NCI-H1694 (cell line): ENCODE data around the gene ZFP62.
"Not testable (repeated sequence)": the region's sequence is repeated elsewhere in the genome, so short reads cannot be mapped to it uniquely, and the experiment has no call there.

Experiments
- DNase-seq: peaks from one replicate; lab custom pipeline; 2025; lab: John Stamatoyannopoulos, UW

The ZFP62 gene

DNA sequence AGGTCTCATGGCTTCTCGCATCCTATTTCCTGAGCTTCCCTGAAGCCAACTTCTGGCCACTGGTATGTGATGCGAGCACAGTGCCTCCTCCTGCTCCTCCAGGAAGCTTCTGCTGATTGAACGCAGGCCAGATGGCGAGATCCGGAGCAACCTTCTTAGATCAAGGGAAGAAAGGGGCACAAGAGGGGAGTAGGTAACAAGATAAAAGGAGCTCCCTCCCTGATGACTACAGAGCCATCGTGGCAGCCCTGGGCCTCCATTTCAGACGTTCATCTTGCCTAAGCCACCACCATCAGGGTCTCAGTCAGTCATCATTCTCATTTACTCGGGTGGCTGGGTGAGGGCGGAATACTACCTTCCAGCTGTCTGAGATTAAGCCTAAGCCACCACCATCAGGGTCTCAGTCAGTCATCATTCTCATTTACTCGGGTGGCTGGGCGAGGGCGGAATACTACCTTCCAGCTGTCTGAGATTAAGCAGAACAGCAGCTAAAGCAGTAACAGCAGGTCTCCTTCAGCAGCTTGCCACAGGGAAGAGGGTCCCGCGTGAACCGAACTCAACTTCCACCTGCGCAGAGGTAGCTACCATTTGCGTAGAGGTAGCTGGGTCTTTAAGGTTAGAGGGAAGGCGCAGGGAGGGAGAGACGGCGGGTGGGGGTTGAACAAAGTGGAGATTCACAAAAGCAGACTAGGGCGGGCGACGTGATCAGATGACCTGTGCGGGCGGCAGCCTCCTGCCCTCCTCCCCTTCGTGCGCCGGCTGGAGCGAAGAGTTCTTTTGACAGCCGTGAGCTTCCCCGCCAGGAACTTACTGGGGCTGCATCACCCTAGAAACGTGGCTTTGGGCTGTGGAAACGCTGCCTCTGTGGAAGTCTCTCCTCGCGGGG is 30.6 kb downstream of the ZFP62 start:
- no peak for DNase-seq

DNA sequence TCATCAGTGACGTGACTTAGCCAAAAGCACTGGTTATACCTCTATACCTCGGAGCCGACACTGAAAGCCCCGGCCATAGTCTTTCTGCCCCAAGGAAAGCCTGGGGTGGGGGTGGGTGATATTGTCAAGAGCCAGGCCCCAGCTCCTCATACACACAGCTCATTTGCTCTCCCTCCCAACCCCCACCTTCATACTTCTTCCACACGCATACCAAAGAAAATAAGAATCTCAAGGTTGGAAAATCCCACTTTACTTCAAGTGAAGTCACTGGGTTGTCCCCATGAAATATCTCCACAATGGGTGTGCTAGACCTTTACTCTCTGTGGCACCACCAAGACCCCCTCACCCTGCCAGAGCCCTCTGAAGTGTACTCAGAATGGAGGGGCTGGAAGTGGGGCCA is 31.4 kb downstream of the ZFP62 start:
- no peak for DNase-seq

DNA sequence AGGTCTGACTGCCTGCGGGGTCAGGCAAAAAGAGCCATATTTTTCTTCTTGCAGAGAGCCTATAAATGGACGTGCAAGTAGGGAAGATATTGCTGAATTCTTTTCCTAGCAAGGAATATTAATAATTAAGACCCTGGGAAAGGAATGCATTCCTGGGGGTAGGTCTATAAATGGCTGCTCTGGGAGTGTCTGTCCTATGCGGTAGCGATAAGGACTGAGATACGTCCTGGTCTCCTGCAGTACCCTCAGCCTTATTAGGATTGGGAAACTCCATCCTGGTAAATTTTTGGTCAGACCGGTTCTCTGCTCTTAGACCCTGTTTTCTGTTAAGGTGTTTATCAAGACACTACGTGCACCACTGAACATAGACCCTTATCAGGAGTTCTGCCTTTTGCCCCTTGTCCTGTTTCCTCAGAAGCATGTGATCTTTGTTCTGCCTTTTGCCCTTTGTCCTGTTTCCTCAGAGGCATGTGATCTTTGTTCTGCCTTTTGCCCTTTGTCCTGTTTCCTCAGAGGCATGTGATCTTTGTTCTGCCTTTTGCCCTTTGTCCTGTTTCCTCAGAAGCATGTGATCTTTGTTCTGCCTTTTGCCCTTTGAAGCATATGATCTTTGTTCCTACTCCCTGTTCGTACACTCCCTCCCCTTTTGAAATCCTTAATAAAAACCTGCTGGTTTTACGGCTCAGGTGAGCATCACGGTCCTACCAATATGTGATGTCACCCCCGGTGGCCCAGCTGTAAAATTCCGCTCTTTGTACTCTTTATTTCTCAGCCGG is 32.1 kb downstream of the ZFP62 start:
- DNase-seq, result not testable (repeated sequence)

DNA sequence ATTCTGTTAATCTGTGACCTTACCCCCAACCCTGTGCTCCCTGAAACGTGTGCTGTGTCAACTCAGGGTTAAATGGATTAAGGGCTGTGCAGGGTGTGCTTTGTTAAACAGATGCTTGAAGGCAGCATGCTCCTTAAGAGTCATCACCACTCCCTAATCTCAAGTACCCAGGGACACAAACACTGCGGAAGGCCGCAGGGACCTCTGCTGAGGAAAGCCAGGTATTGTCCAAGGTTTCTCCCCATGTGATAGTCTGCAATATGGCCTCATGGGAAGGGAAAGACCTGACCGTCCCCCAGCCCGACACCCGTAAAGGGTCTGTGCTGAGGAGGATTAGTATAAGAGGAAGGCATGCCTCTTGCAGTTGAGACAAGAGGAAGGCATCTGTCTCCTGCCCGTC is 33.7 kb downstream of the ZFP62 start:
- DNase-seq, result not testable (repeated sequence)

DNA sequence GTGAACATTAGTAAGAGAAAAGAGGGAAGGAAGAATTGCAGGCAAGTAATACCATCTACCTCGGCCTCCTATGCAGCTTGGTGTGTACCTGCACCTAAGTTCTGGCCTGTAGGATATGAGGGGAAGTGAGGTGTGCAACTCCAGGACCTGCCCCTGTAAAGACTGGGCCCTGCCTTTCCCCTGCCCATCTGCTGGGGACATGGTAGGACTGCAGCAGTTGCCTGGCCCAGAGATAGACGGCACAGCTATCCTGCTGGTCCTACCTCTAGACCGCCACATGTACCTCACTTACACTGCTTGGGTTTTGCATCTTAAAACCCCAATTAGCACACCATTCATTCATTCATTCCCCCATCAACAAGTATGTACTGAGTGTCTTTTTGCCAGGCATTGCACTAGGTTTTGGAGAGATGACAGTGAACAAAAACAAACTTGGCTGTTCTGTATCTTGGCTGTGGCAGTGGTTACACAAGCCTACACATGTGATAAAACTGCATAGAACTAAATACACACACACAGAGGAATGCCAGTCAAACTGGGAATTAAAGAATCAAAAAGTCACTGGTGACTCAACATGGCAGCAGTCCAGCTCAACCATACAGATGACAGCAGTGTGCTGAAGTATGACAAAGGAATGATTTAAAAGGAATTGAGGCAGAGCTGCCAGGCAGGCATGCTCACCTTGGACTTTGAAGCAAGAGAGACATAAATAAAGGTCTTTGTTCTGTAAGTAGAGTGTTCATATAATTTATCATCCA is 35.1 kb downstream of the ZFP62 start:
- no peak for DNase-seq

DNA sequence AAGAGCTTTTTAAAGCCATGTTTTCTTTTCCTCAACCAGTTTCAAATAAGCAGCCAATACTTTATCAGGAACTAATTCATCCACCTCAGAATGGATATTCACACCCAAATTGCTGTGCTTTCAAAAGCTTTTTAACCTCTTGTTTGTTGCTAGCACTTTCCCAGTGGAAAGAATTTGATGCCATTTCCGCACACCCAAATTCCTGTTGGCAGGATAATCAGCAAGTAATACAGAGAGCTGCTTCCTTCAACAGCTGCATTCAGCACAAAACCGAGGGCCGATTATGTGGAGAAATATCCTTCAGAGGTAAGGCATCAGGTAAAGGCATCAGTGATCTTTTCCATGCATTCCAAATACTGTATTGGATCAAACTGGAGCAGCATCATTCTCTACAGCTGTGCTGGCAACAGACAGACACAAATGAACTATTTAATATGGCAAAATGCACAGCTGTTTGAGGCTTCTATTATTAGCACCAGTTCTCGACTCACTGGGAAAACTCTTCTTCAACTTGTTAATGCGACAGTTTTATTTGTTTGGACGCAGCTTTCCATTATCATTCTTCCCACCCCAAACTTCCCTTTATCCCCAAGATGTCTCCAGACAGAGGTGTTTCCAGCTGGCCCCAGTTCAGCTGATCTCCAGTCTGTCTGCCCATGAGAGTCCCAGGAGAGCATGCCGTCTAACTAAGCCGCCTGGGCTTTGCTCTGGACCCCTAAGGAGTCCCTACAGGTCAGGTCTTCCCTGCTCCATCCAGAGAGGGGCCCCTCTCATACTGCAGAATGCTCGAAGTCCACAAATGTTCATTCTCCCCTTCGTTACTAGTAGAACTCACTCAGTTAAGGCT is 36.2 kb downstream of the ZFP62 start:
- DNase-seq, result no peak

DNA sequence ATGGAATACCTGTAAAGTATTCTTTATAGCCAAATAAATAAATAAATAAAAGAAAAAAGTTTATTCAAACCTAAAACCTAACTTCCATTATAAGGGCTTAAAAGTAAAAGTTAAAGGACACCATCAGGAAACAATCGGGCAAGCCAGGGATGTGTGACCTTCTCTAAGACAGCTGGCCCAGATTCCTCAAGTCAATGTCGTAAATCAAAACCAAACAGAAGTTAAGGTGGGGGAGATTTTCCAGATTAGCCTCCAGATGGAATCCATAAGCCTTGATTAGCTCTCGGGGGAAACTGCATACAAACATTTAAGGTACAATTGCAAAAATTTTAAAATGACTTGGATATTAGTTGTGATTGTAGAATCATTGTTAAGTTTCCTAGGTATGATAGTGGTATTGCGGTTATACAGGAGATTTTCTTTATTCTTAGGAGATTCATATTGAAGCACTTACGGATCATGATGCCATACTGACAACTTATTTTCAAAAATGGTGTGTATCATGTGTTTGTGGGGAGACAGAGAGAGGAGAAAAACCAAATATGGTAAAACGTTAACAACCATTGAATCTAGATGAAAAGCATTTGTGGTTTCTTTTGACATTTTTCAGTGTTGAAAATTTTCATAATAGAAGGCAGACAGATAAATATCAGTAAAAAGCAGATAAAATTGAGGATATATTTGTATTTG is 37.0 kb downstream of the ZFP62 start:
- no peak for DNase-seq

DNA sequence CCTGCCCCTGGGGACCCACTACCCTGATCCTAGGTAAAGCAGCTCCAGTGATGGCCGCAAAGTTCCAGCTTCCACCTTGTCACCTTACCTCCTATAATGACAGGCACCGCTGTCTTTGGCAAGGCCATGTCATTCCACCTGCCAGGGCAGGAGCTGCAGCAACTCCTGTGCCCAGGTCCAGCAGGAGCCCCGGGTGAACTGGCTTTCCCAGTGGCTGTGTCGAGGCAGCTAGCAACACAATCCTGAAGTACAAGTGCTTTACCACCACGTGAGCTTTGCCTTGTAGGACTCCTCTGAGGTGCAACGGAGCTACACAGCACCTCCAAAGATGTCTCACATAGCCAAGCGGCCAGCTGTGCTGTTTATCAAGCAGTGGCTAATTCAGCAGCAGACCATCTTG is 37.7 kb downstream of the ZFP62 start:
- DNase-seq, result no peak

DNA sequence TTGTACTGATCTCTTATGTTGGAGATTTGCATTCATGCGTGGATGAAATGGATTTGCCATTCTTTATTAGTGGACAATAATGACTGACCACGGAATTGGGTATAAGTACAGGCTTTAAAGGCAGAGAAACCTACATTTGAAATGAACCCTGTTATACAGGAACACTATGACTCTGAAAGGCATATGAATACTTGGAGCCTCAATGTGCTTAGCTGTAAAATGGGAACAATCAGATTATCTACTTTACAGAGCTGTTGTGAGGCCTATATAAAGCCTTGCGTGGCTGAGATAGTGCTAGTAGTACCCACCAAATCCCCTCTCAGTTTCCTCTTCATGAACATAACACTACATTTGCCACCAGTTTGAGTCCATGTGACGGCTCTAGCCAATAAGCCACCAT is 39.5 kb downstream of the ZFP62 start:
- no peak for DNase-seq

DNA sequence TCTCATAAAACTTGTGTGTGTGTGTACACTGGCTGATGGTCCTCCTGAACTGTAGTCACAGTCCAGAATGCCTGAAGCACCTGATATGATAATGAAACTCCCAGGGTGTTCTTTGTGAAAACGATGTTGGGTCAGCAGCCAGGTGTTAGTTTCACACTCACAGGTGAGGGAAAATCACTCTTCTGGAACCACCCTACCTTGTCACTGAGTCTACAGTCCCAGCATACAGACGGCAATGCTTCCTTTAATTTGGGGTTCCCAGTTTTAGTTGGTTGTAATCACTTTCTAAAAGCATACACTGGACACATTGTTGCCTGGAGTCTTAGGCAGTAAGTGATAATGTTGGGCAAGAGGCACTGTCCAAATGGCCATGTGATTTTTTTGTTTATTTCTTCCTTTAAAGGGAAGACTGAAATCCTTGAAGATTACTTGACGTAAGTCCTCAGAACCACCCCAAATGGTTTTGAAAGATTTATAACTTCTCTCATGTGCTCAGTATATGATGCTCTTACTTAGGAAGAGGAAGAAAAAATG is 40.2 kb downstream of the ZFP62 start:
- no peak for DNase-seq

DNA sequence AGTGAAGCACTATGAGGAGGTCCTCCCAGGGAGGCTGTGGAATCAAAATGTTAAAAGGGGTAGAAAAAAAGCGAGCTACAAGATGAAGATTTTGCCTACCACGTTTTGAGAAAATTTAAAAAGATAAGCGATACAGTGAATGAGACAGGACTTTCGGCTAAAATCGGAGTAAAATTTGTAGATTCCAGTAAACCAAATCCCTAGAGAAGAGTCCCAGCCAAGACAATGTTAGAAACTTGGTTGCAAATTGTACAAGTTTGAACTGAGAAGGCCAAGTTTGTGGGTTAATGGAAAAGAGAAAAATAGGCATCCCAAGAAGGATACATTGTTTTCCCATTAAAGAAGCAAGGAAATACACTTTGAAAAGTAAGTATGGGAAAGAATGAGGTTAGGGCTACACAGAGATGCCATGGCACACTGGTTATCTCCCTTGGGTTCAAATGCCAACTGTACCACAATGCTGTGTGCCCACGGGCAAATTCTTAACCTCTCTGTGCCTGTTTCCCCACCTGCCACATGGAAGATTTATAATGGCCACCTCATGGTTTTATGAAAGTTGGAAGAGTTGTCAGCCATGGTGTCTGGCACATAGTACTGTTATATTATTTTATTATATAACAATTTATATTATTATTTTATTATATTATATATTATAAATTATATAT is 42.3 kb downstream of the ZFP62 start:
- no peak for DNase-seq

DNA sequence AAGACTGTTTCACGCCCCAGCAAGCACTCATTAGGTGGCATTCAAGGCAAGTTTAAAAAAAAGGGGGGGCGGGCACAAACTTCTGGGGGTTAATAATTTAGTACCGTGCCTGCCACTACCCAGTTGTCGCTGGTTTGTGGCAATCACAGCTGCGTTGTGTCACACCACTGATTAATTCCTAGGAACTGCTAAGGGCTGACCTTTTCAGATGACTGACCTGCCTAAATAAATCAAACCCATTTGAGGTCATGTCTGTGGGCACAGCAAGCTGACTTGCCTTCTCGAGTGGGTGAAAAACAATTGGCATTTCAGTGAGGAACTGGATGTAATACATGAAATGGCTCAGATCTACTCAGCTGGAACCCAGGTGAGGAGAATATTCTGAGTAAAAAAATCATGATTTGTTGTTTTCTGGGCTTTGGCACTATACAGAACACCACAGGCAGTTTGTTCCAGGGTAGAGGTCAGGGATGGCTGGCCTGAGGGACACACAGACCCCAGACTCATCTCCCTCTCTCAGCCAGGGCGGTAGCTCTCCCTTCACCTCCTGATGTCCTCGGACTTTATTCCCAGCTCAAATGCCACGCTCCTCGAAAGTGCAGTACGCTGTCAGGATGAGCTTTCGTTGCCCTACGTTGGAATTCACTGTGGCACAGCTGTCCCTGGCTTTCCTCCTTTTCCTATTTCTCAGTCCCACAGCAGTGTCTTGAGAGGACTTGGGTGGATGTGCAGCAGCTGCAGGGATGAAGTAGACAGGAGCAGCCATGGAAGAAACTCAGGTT is 43.0 kb downstream of the ZFP62 start:
- DNase-seq, result no peak

DNA sequence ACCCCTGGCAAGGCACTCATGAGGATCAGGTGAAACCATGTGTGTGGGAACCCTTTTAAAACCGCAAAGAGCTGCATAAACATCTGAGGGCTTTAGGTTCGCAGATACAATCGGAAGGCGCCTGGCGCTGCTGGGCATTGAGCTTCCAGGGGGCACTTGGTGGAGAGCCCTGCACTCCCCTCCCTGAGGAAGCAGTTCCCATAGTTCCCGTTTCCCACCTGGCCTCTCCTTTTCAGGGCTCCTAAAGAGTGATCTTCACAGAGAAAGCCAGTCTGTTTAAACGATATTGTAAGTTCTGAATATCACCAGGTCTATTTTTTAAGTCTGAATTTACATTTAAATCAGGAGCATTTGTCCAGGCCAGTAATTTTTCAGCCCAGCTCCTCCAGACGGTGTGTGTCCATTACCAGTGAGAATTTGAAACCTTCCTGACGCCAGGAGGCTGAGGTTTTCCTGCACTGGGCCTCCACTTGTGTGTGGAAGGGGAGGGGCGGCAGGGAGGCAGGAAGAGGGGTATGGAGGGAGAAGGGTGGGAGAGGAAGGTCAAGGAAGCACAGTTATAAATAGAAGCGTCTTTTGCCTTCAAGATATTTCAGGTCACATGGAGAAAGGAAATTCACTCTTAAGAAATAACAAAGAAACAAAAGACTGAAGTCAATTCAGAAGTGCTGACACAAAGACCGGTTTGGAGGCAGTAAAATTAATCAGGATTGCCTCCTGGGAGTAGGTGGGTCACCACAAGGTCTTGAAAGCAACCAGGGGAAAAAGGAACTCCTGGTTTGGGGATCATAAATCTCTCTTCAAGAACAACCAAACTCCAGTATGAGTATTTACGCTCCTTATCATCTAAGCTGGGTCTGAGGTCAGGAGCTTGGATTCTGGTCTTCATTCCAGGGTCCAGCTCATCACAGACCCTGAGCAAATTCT is 44.2 kb downstream of the ZFP62 start:
- DNase-seq, result no peak

DNA sequence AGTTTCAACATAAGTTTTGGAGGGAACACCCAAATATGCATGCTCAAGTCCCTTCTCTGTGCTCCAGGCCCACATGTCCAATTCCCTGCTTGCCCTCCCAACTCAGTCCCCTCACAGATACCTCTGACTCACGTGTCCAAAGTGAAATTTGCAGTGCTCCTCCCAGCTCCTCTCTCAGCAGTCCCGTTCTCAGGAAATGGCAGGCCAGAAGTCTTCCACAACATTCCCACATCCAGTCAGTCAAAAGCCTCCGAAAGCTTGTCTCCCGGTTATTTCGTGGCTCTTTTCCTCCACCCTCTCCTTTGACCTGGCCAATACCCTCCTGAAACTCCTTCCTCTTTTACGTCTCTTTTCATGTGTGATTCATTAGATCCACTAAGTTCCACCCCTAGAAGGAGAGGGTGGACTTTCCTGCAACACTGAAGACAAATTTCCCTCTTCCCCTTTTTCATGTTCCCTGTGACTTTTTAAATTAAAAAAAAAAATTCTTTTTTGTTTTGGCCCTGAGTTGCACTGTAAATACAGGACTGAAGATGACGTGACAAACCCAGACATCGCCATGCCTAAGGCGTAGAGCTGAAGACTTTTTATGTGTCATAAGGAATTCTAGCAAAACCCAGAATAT is 45.7 kb downstream of the ZFP62 start:
- DNase-seq, result no peak

DNA sequence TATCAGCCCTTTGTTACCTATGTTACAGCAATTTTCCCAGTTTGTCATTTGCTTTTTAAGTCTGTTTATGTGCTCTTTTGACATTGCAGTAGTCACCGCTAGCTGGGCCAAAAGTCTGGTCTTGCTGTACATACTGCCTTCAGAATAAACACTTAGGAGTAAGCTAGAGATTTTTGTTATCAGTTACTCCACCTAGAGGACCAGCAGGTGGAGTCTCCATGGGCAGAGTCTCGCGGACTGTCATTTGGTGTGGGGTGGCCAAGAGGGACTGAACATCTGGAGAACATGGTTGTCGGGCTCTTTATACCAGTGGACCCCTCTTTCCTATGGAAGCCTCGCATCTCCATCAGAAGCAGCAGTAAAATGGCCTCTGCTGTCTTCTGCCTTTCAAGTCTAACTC is 47.7 kb downstream of the ZFP62 start:
- DNase-seq, result no peak

DNA sequence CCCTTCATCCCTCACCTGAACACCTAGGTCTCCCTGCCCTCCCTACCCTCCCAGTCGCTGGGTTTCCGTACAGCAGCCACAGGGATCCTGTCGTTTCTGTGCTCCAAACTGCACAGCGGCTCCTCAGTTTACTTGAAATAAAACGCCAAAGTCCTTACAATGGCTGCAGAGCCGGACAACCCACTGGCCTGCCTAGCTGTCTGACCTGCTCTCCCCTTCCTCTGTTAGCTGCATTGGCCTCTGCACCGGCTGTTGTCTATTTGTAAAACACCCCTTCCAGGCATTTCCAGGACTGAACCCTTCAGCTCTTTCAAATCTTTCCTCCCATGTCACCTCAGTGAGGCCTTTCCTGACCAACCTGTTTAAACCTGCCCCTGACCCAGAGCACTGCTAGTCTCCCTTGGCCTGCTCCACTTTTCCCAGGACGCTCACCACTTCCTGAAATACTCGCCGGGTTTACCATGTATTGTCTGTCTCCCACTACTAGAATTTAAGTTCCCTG is 49.4 kb downstream of the ZFP62 start:
- DNase-seq, result no peak

DNA sequence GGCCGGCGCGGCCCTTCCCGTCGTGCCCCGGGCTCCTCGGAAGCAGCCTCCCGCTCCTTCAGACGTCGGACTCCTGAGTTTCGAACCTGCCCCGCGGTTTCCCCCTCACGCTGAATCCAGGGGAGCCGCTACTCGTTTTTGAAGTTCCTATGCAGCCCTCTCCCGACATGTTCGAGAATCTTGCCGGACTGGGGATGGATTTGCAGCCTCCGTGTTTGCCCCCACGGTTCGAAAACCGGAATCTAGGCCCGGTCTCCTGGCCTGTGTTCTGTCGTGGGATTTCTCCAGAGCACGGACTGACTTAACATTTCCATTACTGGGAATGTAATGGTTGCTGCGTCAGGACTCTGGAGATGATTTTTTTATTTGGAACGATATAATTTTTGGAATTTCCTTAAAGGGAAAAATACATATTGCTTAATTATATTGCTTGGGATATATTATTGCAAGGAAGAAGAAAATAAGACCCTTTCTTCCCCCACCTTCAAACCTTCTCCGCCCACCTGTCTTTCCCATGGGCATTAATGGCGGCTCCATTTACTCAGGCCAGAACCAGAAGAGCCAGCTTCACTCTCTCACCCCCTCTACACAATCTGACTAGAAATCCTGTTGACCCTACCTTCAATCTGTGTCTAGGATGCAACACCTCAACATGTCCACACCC is 50.0 kb downstream of the ZFP62 start:
- DNase-seq, result no peak
